Ishikawa (cell line): ENCODE results near the gene ANGPT4.

Experiments used
- CEBPB ChIP-seq: IDR thresholded peaks from 2 replicates; pipeline ENCODE4 v1.6.1; 2012
- CREB1 ChIP-seq: IDR thresholded peaks from 2 replicates; pipeline ENCODE4 v1.6.1; 2012; ENCODE audit warnings: low read depth
- EGR1 ChIP-seq: IDR thresholded peaks from 2 replicates; pipeline ENCODE4 v1.6.1; 2012
- EP300 ChIP-seq: IDR thresholded peaks from 2 replicates; pipeline ENCODE4 v1.6.1; 2012; ENCODE audit warnings: borderline replicate concordance
- FOXM1 ChIP-seq: IDR thresholded peaks from 2 replicates; pipeline ENCODE4 v1.6.1; 2012; ENCODE audit warnings: low read depth, borderline replicate concordance
- MAX ChIP-seq: IDR thresholded peaks from 2 replicates; pipeline ENCODE4 v1.6.1; 2012
- NFIC ChIP-seq: IDR thresholded peaks from 2 replicates; pipeline ENCODE4 v1.6.1; 2012
- RAD21 ChIP-seq: IDR thresholded peaks from 2 replicates; pipeline ENCODE4 v1.6.1; 2012; ENCODE audit warnings: low read depth
- REST ChIP-seq: IDR thresholded peaks from 2 replicates; pipeline ENCODE4 v1.6.1; 2012; ENCODE audit warnings: low read depth, mild to moderate bottlenecking
- TAF1 ChIP-seq: IDR thresholded peaks from 2 replicates; pipeline ENCODE4 v1.6.1; 2012; ENCODE audit warnings: low read depth, mild to moderate bottlenecking
- TCF12 ChIP-seq: IDR thresholded peaks from 2 replicates; pipeline ENCODE4 v1.6.1; 2012; ENCODE audit warnings: low read depth
- TEAD4 ChIP-seq: IDR thresholded peaks from 2 replicates; pipeline ENCODE4 v1.6.1; 2012
- USF1 ChIP-seq: IDR thresholded peaks from 2 replicates; pipeline ENCODE4 v1.6.1; 2012
- YY1 ChIP-seq: IDR thresholded peaks from 2 replicates; pipeline ENCODE4 v1.6.1; 2012; ENCODE audit warnings: low read depth
- ZBTB7A ChIP-seq: IDR thresholded peaks from 2 replicates; pipeline ENCODE4 v1.6.1; 2012; ENCODE audit warnings: low read depth

Gene ANGPT4

GRCh38 chr20:956330-956951, 40.3 kb upstream of the ANGPT4 start:
- no peak for TF ChIP-seq TEAD4
- peak; percentile 100 for TF ChIP-seq RAD21
- TF ChIP-seq TAF1: no peak
- no peak for TF ChIP-seq YY1
- 0 out of 2 replicates have a peak, but pooled peaks have one; percentile 39 for TF ChIP-seq REST

- TF ChIP-seq YY1: no peak
- no peak for TF ChIP-seq CEBPB
- TF ChIP-seq ZBTB7A: no peak
- no peak for TF ChIP-seq MAX
- TF ChIP-seq TEAD4: no peak
- TF ChIP-seq NFIC: no peak
- TF ChIP-seq REST: no peak
- TF ChIP-seq TAF1: no peak
- TF ChIP-seq RAD21: no peak
- TF ChIP-seq EP300: no peak
- TF ChIP-seq EGR1: no peak
- no peak for TF ChIP-seq TCF12
Observed at GRCh38 chr20:955656-956055, 39.5 kb upstream of the ANGPT4 start.

GRCh38 chr20:955111-955510, 39.0 kb upstream of the ANGPT4 start:
- TF ChIP-seq RAD21 (no peak), USF1 (no peak), MAX (no peak), TCF12 (no peak)

DNA sequence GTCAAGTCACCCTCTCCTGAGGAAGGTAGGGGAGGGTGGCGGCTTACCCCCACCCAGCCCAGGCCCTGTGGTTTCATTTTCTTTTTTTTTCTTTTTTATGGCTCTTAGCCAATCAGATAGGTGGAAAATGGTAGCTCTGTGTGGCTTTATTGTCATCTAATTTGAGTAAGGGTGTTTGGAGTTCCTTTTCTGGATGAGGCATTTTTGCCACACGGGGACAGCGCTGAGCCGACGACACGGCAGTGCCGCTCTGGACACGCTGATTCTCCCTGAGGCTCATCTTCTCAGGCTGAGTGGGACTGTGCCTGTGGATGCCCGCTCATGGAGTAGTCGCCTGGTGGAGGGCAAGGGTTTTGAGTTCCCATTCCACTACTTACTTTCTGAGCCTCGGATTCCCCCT, 37.6 kb upstream of the ANGPT4 start:
- TF ChIP-seq TCF12 (no peak), USF1 (no peak), FOXM1 (no peak), TAF1 (no peak), TEAD4 (no peak), ZBTB7A (no peak), RAD21 (no peak), CEBPB (no peak), NFIC (no peak), EGR1 (no peak), CREB1 (no peak), YY1 (no peak), MAX (no peak), REST (no peak), EP300 (no peak)
